Measurements from ENCODE around the gene ZCCHC7.
"Not testable (repeated sequence)": the region's sequence is repeated elsewhere in the genome, so short reads cannot be mapped to it uniquely, and the experiment has no call there.

The ZCCHC7 gene

GRCh38 chr9:37301042-37301853 is 180.9 kb downstream of the ZCCHC7 start:
- no peak for DNase-seq

- no peak for DNase-seq
Measured at GRCh38 chr9:37301854-37302172, 181.4 kb downstream of the ZCCHC7 start.

- peak; percentile 43 for DNase-seq
Measured at GRCh38 chr9:37302277-37302676, 181.9 kb downstream of the ZCCHC7 start.

GRCh38 chr9:37303272-37303671 is 182.9 kb downstream of the ZCCHC7 start:
- DNase-seq: not testable (repeated sequence)

GRCh38 chr9:37309136-37309535 is 188.8 kb downstream of the ZCCHC7 start:
- DNase-seq: peak; percentile 28

GRCh38 chr9:37311938-37312708 is 191.7 kb downstream of the ZCCHC7 start:
- no peak for DNase-seq

- no peak for DNase-seq
Measured at GRCh38 chr9:37324261-37324683, 203.9 kb downstream of the ZCCHC7 start.

GRCh38 chr9:37324691-37325490 is 204.5 kb downstream of the ZCCHC7 start:
- no peak for DNase-seq

GRCh38 chr9:37325778-37326177 is 205.4 kb downstream of the ZCCHC7 start:
- DNase-seq: no peak

GRCh38 chr9:37327553-37327952 is 207.2 kb downstream of the ZCCHC7 start:
- DNase-seq: no peak

GRCh38 chr9:37328556-37329227 is 208.3 kb downstream of the ZCCHC7 start:
- DNase-seq: no peak

GRCh38 chr9:37329576-37329975 is 209.2 kb downstream of the ZCCHC7 start:
- no peak for DNase-seq

GRCh38 chr9:37331871-37332270 is 211.5 kb downstream of the ZCCHC7 start:
- DNase-seq: no peak

- no peak for DNase-seq
Measured at GRCh38 chr9:37332578-37332977, 212.2 kb downstream of the ZCCHC7 start.

GRCh38 chr9:37333288-37333687 is 212.9 kb downstream of the ZCCHC7 start:
- no peak for DNase-seq

- no peak for DNase-seq
Measured at GRCh38 chr9:37335238-37335637, 214.9 kb downstream of the ZCCHC7 start.

GRCh38 chr9:37336150-37336549 is 215.8 kb downstream of the ZCCHC7 start:
- no peak for DNase-seq

- DNase-seq: no peak
Measured at GRCh38 chr9:37337301-37337890, 217.0 kb downstream of the ZCCHC7 start.

GRCh38 chr9:37338218-37338617 is 217.8 kb downstream of the ZCCHC7 start:
- DNase-seq: no peak

- no peak for DNase-seq
Measured at GRCh38 chr9:37339923-37340322, 219.5 kb downstream of the ZCCHC7 start.

- no peak for DNase-seq
Measured at GRCh38 chr9:37340961-37341360, 220.6 kb downstream of the ZCCHC7 start.

- DNase-seq: no peak
Measured at GRCh38 chr9:37341704-37342103, 221.3 kb downstream of the ZCCHC7 start.

All from stimulated activated CD4-positive, alpha-beta T cell treated with anti-CD3 and anti-CD28 coated beads, Interleukin-4, amount 100 ng/mL, for 24 hours (primary cell).